ENCODE results near the gene ANGPT4.

DNA sequence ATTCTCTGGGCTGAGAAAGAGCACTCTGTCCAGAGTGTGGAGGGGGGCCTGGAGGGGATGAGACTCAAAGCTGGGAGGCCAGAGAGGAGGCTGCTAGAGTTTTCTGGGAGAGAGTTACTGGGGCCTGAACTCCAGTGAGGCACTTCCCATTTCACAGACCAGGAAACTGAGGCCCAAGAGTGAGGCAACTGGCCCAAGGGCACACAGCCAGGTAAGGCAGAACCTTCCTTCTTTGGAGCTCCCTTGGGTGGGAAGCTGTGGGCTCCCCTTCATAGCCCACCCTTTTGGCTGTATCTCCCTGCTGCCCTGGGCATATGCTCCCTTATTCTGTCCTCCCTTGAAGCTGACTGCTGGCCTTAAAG is 34.4 kb downstream of the ANGPT4 start:
- TF ChIP-seq CTCF (IDR thresholded peaks at IDR 0.05 in 4 of 5, conservative IDR thresholded peaks at IDR 0.05 in 1 of 5) (no peak), POLR2A (IDR thresholded peaks at IDR 0.05) (no peak)

All from gastrocnemius medialis (tissue), 4 donors.